HG03280 (cell line): ENCODE results near the gene BMPR1B.

ENCODE experiments used
- ATAC-seq: cut with Tn5 transposase; IDR thresholded peaks from one replicate; pipeline ENCODE4 v1.9.1; 2021; ENCODE audit warnings: mild to moderate bottlenecking, moderate library complexity; ENCODE audit not compliant: unreplicated experiment

BMPR1B gene

DNA sequence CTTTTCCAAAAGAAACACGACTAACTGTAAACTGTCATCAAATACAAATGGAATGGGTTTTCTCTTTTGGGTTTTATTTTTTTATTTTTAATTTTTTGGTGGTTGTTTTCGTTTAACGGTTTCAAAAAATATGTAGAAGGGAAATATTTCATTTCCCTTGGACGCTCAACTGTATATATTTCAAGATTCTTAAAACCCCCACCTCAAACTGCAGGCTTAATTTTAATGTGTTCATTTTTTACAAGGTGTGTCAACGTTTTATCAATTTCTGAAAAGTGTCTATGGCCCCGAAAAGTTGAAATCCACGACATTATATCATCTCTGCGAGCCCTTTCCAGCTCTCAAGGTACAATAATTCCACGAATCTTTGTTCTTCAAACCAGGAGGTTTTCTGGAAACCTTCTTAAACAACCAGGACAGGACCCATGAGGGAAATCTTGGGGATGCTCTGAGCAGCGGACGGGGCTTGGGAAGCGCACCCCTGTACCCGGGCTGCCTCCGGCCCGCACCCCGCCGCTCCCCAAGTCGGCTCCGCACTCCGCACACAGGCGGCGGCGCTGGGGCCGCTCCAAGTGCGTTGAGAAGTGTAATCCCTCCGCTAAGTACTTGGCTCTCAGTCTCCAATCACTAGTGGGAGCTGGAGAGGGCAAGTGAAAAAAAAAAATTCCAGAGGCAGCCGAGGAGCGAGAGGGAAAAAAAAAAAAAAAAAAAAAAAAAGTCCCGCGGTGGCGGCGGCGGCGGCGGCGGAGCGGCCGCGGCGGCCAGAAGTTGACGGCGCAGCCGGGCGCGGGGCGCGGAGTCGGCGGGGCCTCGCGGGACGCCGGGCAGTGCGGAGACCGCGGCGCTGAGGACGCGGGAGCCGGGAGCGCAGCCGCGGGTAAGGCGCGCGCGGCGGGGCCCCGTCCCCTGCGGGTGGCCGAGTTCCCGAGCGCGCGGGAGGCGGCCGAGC lies at the start of gene BMPR1B:
TSS of gene BMPR1B (plus strand) at position 764 of the 949 bp plus-strand sequence. CDS start 346,470 bp downstream, outside the sequence.
- ATAC-seq: no peak

DNA sequence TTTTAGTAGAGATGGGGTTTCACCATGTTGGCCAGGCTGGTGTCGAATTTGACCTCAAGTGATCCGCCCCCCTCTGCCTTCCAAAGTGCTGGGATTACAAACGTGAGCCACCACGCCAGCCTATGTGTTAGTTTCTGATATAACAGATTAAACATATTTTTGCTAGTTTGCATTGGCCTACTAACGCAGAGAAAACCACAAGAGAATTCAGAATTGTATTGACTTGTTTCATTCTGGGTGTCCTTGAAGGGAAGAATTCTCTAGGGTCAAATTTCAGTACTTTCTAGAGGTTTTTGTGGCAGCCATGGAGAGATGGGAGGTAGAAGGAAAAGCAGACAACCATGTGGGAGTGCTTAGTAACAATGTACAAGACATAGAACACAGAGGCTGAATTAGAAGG lies 46.1 kb upstream of the BMPR1B start:
- no peak for ATAC-seq

DNA sequence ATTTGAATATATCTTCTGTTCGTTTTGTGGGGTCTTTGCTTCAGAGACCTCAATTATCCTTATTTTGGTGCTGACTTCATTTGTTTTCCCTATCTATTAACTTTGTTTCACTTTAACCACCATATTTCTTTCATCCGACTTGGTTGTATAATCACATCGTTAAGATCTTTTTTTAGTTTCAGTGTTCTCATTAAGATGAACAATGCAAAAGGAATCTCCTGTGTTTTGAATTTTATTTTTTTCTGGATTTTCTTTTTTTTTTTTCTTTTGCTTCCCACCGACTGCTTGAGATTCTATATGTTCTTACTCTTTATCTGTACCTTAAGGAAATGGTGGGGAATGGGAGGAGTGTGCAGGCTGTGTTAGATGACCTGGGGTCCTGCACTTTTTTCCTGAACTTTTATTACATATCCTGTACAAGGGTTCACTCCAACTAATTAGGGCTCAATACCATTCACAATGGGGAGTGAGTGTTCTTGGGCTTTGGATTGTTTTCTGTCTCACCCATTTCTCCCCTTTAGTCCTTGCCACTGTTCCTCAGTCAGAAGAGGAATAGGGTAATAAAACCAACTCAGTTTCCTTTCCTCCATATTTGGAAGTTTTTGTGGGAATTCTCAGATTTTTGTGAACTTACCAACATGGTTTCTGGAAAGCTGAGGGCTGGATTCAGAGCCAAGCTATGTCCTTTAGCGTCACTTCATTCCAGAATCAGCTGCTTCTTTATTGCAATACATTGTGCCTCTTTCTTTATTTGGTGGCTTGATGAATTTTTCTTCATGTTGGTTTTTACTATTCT lies 43.2 kb upstream of the BMPR1B start:
- no peak for ATAC-seq

DNA sequence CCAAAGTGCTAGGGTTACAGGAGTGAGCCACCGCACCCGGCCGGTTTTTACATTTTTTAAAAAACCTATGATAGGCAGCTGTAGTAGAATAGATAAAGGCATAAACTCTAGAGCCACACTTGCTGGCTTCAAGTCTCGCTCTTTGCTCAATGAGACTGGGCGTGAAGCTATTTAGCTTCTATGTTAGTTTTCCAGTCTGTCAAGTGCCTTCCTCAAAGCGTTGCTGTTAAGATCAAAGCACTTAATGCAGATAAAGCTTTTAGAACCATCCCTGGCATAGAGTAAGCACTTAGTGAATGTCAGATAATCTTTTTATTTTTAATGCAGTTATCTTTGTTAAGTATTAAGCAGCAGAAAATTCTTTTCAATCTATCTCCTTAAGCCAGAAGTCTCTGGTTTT lies 42.0 kb upstream of the BMPR1B start:
- no peak for ATAC-seq

GRCh38 chr4:94721310-94721709 lies 36.4 kb upstream of the BMPR1B start:
- no peak for ATAC-seq

GRCh38 chr4:94722270-94722669 lies 35.5 kb upstream of the BMPR1B start:
- no peak for ATAC-seq

- ATAC-seq: no peak
These were observed 35.0 kb upstream of the BMPR1B start for GRCh38 chr4:94722748-94723147.

GRCh38 chr4:94724016-94724790 lies 33.6 kb upstream of the BMPR1B start:
- no peak for ATAC-seq

DNA sequence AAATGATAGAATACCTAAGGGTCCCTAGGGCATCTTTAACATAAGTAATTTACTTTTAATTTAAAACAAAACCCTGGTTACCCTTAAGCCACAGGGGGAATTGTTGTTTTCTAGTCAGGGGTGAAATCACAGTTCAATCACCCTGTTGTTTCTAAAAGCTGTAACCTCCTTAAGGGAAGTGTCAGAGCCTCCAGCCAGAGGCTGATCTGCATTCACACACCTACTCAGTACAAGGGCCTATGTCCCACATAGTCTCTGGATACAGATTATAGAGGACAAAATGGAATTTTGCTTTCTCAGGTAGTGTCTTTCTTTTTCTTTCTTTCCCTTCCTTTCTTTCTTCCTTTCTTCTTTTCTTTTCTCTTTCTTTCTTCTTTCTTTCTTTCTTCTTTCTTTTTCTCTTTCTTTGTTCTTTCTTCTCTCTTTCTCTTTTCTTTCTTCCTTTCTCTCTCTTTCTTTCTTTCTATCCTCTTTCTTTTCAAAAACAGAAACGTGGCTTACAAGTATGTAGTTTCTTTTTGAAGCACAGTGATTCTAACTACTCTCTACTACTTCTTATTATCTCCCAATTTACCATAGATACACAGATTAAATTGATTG lies 31.1 kb upstream of the BMPR1B start:
- no peak for ATAC-seq

DNA sequence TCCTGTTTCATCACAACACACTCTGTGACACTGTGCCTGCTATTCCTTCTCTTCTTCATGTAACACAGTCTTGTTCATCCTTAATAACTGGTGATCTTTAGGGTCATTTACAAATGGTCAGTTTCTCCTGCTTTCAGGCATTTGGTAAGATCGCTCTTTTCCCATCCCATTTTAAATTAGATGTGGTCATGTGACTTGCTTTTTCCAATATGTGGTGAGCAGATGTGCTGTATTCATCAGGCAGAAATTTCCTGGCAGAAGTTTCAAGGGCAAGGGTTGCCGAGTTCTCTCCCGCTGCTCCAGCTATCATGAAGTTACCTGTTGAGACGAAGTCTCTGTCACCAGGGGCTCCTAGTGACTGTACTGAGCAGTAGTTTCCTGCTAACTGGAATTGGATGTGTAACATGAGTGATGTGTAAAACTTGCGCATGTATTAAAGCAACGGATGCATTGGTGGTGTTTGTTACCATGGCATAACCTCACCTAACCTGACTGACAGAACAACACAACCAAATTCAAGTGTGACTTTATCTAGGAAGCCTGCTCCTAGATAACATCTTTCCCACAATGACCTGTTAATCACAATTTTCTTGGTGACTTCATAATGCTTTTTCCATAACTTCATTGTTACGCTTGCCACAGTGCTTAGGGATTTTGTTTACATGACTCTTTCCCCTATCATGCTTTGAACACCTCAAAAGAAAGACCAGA lies 29.5 kb upstream of the BMPR1B start:
- ATAC-seq: no peak

GRCh38 chr4:94732358-94732698 lies 25.4 kb upstream of the BMPR1B start:
- no peak for ATAC-seq

- no peak for ATAC-seq
These were observed 18.0 kb upstream of the BMPR1B start for GRCh38 chr4:94739741-94740140.

DNA sequence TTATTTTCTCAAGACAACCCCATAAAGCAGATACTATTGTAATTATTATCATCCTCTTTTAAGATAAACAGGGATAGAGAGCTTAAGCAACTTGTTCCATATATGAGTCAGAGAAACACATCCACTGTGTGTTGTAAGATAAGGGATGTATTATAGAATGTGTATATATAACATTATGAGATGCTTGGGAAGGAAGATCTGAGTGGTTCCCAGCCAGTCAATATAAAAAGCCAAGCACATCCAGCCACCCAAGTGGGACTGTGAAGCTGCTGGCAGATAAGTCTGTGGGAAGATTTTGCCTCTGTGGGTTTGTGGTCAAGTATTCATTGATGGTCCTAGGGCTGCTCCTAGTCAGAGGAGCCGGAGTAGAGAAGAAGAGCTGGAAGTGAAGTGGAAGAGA lies 16.5 kb upstream of the BMPR1B start:
- ATAC-seq: no peak

- no peak for ATAC-seq
These were observed 13.9 kb upstream of the BMPR1B start for GRCh38 chr4:94743838-94744237.

GRCh38 chr4:94744850-94745249 lies 12.9 kb upstream of the BMPR1B start:
- ATAC-seq: no peak

GRCh38 chr4:94746746-94747145 lies 11.0 kb upstream of the BMPR1B start:
- ATAC-seq: no peak

GRCh38 chr4:94758141-94758699 lies 465 bp downstream of the BMPR1B start:
- no peak for ATAC-seq

DNA sequence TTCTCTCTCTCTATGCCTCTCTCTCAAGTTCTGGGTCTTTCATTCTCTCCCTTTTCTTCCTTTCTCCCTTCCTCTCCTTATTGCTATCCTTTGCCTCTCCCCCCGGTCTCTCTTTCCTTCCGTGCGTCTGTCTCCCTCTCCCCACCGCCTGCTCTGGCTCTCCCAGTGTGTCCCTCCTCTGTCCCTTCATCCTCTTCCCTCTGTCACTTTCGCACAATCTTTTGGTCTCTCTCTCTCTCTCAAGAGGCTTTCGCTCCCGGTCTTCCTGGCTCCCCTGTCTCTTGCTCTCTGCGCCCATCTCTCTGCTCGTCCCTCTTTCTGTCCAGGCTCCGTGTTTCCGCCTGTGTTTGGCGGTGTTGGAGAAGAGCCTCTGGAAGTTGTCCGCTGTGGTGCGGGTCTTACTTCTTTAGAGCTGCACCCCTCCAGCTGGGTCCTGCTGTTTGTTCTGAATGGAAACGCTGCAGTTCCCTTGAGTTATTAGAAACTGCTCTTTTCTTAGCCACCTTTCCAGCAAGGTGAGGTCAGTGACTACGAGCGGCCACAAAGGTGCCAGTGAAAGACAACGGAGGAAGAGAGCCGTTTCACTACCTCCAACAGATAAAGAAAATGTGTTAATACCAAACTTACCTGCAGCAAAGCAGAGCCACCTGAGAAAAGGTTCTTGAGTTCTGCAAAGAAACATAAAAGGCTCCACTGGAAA lies 1.1 kb downstream of the BMPR1B start:
- ATAC-seq: no peak

- no peak for ATAC-seq
These were observed 2.0 kb downstream of the BMPR1B start for GRCh38 chr4:94759767-94760211.
